DMS153 treated with DMSO at 0.1 percent for 48 hours (cell line): ENCODE data around the gene FAM156B.
A peak's percentile ranks its signal among the peaks of the same experiment; 100 is the strongest.
"Not testable (repeated sequence)": the region's sequence is repeated elsewhere in the genome, so short reads cannot be mapped to it uniquely, and the experiment has no call there.

Experiments
- DNase-seq: peaks from one replicate; lab custom pipeline; 2025; ENCODE audit not compliant: unreplicated experiment; lab: John Stamatoyannopoulos, UW

The FAM156B gene

DNA sequence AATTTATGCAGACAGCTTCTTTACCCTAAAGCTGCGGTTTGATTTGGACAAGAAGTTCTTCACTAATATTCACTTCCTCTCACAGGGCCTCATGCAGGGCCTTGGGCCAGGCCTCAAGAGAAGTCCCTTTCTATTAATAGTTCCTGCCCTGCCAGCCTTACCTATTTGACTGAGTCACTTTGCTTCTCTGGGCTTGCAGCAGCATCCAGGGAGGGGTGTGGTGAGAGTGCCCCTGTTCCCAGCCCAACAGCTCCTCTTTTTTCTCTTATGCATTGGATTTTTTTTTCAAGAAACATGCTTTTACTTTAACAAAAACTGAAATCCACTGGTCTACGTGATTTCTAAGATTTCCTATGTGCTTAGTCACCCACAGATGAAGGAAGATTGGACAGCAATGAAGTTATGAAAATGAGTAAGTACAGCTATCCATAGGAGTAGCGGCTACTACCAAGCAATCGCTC, 26.7 kb downstream of the FAM156B start:
- no peak for DNase-seq

DNA sequence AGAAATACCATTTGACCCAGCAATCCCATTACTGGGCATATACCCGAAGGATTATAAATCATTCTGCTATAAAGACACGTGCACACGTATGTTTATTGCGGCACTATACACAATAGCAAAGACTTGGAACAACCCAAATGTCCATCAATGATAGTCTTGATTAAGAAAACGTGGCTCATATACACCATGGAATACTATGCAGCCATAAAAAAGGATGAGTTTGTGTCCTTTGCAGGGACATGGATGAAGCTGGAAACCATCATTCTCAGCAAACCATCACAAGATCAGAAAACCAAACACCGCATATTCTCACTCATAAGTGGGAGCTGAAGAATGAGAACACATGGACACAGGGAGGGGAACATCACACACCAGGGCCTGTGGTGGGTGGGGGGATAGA, 33.1 kb downstream of the FAM156B start:
- DNase-seq: not testable (repeated sequence)

DNA sequence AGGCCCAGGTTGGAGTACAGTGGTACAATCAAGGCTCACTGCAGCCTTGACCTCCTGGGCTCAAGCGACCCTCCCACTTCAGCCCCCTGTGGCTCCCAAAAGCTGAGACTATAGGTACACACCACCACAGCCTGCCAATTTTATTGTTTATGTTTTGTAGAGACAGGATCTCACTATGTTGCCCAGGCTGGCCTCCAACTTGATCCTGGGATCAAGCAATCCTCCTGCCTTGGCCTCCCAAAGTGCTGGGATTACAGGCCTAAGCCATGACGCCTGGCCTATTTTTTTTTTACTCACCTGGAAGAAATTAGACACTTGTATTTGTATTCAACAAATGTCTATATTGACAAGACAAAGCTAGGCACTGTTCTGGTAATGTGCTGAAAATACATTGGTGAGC, 36.1 kb downstream of the FAM156B start:
- DNase-seq: no peak

DNA sequence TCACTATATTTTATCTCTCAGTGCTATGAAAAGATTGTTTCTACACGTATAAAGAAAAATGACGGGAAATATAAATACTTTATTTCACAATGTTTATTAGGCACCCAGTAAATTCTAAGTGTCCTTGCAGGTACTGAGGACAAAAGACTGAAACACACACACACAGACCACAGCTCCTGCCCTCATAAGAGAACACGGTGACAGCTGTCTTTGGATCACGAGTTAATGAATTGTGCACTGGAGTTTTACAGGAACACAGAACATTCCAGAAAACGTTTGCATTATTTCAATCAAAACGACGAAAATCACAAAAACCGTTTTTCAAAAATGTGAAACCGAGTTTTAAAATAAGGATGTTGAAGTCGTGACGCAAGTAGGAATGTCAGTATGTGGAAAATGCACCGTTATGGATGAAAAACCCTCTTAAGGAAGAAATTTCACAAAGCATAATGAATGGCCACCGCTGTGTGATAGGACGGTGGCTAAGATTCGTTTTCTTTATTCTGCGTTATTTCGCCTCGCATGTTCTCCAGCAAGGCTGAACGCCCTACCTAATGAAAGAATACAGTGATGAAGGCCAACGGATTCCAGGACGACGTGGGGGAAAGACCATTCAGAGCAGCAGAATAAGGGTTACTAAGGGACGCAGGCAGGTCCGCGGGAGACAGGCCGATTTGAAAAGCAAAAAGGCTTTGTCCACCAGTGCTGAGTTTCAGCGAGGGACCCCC, 37.0 kb downstream of the FAM156B start:
- DNase-seq: peak; percentile 11

DNA sequence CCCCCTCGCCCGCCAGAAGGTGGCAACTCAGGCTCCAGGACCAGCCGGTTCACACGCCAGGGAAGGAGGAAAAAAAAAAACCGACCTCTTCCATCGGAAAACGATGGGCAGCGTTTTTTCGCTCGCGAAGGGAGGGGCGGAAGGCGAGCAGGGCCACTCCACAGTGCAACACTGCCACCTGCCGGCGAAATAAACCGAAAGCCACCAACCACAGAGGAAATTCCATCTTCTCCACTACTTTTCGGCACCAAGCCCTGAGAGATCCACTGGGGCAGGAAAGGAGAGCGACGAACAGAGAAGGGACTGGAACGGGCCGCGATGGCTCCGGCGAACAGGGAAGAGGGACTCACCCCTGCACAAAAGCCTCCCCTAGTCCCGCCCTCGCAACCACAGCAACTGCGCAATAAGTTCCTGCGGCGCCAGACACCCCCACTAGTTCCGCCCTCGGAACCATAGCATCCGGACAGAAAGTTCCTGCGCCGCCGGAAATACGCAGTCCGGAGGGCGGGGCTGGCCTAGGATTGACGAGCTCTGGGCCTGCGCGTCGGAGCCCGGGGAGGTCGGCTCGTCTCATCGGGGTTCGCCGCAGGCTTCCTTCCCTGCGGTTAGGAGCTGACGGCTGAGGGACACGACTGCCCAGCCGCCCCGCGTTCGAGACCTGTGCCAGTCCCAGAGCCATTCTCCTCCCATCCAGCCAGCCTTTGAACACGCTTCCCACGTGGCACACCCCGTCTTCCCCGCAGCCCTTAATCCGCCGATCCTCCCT, 37.8 kb downstream of the FAM156B start:
- peak; percentile 51 for DNase-seq

DNA sequence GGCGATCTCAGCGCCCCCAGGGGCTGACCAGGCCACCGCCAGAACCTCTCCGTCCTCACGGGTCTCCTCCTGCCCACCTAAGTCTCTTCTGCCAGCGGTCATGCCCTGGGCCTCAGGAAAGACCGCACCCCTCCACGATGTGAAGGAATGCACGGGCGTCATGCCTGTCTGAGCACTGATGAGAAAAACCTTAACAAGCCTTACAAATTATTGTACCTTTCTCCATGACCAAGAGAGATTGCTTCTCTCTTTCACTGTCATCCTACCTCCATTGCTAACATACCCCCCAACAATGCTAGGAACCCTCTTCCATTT, 38.3 kb downstream of the FAM156B start:
- DNase-seq: not testable (repeated sequence)

DNA sequence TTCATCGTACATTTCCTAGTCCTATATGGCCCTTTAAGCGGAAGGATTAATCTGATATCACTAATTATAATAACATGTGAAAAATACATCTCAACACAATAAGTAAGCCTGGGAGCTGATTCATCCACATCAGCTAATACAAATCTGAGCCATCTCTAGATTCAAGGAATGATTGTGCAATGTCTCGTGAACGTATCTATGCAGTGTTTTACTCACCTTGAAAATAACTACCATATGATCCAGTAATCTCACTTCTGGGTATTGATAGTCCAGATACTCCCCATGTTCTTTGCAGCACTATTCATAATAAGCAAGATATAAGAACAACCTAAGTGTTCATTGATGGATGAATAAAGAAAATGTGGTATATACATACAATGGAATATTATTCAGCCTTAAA, 43.6 kb downstream of the FAM156B start:
- not testable (repeated sequence) for DNase-seq

DNA sequence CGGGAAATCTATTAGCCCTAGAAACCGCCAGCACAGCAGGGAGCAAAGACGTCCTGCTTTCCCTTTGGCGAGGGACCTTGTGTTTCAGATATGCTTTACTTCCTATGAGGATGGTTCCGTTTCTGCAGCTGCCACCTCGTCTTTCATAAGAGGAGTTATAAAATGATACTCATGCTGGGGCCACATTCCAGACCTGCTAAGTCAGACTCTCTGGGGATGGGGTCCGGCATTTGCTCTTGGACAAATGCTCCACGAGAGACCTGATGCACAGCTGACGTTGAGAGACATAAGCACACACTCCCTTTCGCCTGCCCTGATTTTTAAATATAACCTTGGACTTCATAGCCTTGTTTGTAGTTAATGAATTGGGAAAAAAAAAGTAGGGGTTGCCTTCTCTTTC, 44.6 kb downstream of the FAM156B start:
- DNase-seq: not testable (repeated sequence)

DNA sequence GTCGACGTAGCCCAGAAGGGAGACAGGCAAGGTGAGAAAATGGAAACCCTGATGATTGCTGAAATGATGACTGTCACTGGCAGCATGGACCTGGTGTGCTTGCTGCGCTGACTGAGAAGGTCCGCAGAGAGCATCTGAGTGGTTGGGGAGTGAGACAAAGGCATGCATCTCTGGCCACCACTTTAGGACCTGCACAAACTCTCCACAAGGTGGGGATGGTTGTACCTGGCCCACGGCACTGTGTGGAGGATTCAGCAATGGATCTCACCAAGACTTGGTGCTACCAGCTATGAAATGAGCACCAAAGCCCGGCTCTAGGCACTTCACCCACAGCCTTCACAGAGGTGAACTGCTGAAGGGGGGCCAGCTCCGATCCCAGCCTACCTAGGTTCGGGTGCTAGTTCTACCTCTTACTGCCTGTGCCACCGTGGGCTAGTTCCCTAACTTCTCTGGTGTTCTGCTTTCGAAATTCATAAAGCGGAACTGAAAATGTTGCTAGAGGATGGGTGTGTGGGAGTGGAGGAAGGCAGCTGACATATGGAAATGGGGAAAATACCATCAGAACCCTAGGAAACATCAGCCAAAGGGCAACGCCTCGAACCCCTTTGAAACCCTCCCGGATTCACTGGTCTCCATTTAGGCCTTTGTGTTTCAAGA, 48.8 kb downstream of the FAM156B start:
- DNase-seq: not testable (repeated sequence)

DNA sequence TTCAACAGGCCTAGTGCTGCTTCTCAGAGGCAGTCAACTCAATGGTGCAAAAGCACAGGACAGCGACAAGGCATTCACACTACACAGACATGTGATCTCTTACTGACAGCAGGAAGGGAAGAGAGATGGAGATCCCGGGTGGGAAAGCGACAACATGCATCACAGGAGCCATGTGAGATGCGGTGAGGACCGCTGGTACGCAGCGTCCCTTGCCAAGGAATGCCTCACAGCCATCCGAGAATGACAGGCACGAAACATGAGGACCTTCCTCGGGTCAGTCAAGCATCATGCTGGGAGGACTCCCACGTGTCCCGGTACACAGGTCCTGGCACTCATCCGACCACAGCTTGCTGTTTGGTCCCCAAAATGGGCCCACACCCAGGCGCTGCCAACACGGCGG, 50.4 kb downstream of the FAM156B start:
- DNase-seq: not testable (repeated sequence)

DNA sequence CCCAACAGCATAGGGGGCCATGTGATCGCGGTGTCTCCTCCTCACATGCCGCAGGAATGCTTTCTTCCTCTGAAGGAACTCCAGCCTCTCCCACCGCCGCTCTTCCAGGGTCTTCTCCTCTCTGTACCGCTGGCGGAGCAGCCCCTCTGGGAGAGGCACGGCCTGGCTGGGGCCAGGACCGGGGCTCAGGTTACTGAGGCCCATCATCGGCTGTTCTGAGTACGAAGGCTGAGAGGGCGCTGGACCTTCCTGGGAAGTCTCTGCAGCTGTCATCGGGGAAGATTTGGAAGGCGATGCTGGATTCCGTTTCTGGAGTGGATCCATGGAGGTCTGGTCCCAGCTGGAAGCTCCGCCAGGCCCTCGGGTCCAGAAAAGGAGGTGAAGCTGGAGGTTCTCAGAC, 51.1 kb downstream of the FAM156B start:
- DNase-seq: not testable (repeated sequence)

DNA sequence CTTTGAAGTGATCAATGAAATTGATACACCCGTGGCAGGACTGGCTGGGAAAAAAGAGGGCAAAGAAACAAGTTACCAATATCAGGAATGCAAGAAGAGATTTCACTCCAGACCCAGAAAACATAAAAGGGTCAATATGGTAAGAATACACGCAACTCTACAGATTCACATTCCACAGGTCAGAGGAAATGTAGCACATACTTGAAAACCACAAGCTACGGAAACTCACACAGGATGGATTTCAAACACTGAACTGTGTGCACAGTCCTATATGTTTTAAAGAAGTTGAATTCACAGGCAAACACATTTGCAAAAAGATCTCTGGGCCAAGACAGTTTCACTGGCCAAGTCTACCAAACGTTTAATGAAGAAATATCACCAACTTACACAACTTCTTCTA, 52.2 kb downstream of the FAM156B start:
- DNase-seq: not testable (repeated sequence)

DNA sequence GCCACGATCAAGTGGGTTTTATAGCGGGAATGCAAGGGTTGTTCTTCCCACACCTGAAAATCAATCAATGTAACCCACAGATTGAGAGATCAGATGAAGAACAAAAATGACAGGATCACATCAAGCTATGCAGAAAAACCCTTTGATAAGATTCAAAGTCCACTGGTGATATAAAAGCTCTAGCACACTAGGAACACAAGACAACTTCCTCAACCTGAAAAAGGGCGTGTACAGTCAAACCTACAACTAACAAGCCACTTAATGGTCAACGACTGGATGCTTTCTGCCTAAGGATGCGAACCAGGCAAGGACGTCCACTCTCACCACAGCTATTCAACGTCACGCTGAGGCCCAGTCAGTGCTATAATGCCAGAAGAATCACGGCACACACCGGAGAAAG, 52.8 kb downstream of the FAM156B start:
- DNase-seq: not testable (repeated sequence)
